Panc1 (cell line): Measurements from ENCODE around the gene RASL10A.

Experiments
- CTCF ChIP-seq: fragments of 450-650 bp; IDR thresholded peaks from 2 replicates; pipeline ENCODE4 v1.5.1; 2017; ENCODE audit warnings: mild to moderate bottlenecking
- SIN3A ChIP-seq: IDR thresholded peaks from 2 replicates; pipeline ENCODE4 v1.6.1; 2012; ENCODE audit warnings: low read depth, mild to moderate bottlenecking, low read length, moderate library complexity, borderline replicate concordance; ENCODE audit not compliant: insufficient read depth

GRCh38 chr22:29313126-29313575, 2.3 kb downstream of the RASL10A start:
- TF ChIP-seq CTCF (peak; percentile 75), SIN3A (no peak)
